ENCODE results near the gene ARHGAP25.

The ARHGAP25 gene

GRCh38 chr2:68835621-68836020, 101.0 kb downstream of the ARHGAP25 start:
- peak; percentile 63 for DNase-seq

- DNase-seq = peak; percentile 78
Measured at GRCh38 chr2:68837164-68837860, 102.7 kb downstream of the ARHGAP25 start.

GRCh38 chr2:68837861-68838341, 103.3 kb downstream of the ARHGAP25 start:
- DNase-seq = no peak

GRCh38 chr2:68838641-68839040, 104.0 kb downstream of the ARHGAP25 start:
- DNase-seq = no peak

- DNase-seq = peak; percentile 42
Measured at GRCh38 chr2:68839260-68839833, 104.7 kb downstream of the ARHGAP25 start.

- DNase-seq = peak; percentile 45
Measured at GRCh38 chr2:68845043-68845442, 110.4 kb downstream of the ARHGAP25 start.

- DNase-seq = no peak
Measured at GRCh38 chr2:68846091-68846490, 111.5 kb downstream of the ARHGAP25 start.

- DNase-seq = no peak
Measured at GRCh38 chr2:68847751-68848150, 113.1 kb downstream of the ARHGAP25 start.

- no peak for DNase-seq
Measured at GRCh38 chr2:68849579-68850030, 115.0 kb downstream of the ARHGAP25 start.

- DNase-seq = no peak
Measured at GRCh38 chr2:68850524-68850923, 115.9 kb downstream of the ARHGAP25 start.

- no peak for DNase-seq
Measured at GRCh38 chr2:68853035-68853434, 118.4 kb downstream of the ARHGAP25 start.

- DNase-seq = no peak
Measured at GRCh38 chr2:68853915-68854314, 119.3 kb downstream of the ARHGAP25 start.

GRCh38 chr2:68854476-68854875, 119.9 kb downstream of the ARHGAP25 start:
- DNase-seq = peak; percentile 91

GRCh38 chr2:68855550-68855949, 120.9 kb downstream of the ARHGAP25 start:
- DNase-seq = no peak

GRCh38 chr2:68857202-68857845, 122.7 kb downstream of the ARHGAP25 start:
- DNase-seq = peak; percentile 92

- peak; percentile 96 for DNase-seq
Measured at GRCh38 chr2:68857855-68858456, 123.3 kb downstream of the ARHGAP25 start.

- DNase-seq = no peak
Measured at GRCh38 chr2:68860111-68860510, 125.5 kb downstream of the ARHGAP25 start.

- peak; percentile 81 for DNase-seq
Measured at GRCh38 chr2:68861330-68861729, 126.7 kb downstream of the ARHGAP25 start.

- no peak for DNase-seq
Measured at GRCh38 chr2:68862889-68863288, 128.3 kb downstream of the ARHGAP25 start.

GRCh38 chr2:68863996-68864395, 129.4 kb downstream of the ARHGAP25 start:
- DNase-seq = peak; percentile 63

- no peak for DNase-seq
Measured at GRCh38 chr2:68865108-68865507, 130.5 kb downstream of the ARHGAP25 start.

- peak; percentile 36 for DNase-seq
Measured at GRCh38 chr2:68870215-68870614, 135.6 kb downstream of the ARHGAP25 start.

GRCh38 chr2:68871159-68871764, 136.7 kb downstream of the ARHGAP25 start, which contains the start of gene BMP10:
TSS of gene BMP10 (minus strand) at chr2:68871397. CDS start at chr2:68871358, 39 bp downstream.
- no peak for DNase-seq
